IPS DF 4.7 (cell line): ENCODE data around the gene DLGAP1.

Experiments used
- DNase-seq: peaks from one replicate; pipeline ENCODE4 v3.0.0-alpha.2; 2013; ENCODE audit warnings: low spot score; ENCODE audit errors: extremely low read depth

Gene DLGAP1

DNA sequence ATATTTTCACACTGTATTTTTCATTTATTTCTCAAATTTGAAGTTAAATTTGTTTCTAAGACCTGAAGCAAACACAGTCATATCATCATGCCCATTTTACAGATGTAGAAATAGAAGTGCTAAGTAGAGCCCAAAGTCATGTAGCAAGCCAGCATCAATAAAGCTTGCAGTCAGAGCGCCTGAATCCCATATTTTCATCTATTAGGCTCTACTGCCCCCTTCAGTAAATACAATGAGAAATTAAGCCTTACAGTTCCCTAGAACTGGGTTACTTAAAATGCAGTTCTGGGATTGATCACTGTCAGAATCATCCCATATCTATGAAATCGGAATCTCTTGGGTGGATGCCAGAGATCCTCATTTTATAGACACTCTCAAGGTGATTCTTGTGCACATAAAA is 585.3 kb downstream of the DLGAP1 start:
- DNase-seq: peak; percentile 16

DNA sequence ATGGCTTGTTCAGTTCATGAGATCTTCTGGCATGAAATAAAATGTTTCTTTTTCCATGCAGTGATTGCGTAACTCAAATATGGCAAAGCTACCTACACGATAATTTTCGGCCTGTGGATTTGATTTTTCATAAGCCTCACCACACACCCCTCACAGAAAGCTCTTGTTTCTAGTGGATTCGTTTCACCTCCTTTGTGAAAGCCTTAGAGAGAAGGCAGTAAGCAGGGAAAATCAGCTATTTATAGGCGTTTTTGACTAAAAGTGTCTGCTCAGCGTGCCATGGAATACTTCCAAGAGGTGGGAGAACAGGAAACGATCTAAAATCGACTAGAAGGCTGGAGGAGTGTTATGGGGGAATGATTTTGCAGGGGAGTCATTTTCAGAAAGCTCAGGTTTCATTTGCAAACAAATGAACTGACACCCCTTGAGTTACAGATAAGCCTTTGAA is 587.2 kb downstream of the DLGAP1 start:
- DNase-seq: no peak

DNA sequence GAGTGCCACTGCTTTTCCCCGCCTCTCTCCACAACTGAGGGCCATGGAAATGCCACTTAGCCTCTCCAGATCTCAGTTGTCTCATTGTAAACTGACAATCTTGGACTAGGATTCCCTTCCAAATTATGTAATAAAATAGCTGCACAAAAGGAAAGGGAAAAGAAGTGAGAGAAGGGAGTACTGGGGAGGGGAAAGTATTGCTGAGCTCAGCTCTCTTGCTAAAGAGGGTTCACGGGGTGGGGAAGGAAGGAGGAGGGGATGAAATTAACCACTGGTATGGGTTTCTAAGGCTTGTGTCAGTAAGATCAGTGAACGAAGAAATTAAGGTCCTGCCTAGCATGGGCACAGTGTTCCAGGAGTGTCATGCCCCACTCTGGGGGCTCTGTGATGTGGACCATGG is 587.9 kb downstream of the DLGAP1 start:
- DNase-seq: no peak

DNA sequence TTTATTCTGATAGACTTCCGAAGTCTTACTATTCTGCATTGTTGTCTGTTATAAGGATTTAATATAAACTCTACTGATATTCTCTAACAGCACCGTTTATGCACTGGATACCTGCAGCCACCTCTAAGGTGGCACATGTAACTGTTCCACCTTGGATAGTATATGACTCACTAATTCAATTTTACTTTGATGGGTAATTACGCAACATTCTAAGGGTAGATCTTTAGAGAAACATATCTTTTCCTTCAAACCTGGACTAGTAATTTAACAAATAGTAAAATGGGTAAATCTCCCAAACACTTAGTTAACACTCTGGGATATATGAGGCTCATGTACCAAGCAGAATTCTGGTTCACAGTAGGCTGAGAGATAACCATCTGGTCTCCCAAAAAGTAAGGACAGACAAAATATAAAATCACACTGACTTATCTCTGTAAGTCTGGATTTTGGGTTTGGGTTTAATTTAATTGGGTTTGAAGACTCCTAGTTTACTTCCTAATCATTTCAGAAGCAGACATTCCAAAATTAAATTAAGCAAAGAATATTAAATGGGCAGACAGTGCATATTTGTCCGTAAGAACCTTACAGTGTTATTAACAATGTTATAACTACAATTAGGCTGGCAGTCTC is 590.3 kb downstream of the DLGAP1 start:
- DNase-seq: no peak

DNA sequence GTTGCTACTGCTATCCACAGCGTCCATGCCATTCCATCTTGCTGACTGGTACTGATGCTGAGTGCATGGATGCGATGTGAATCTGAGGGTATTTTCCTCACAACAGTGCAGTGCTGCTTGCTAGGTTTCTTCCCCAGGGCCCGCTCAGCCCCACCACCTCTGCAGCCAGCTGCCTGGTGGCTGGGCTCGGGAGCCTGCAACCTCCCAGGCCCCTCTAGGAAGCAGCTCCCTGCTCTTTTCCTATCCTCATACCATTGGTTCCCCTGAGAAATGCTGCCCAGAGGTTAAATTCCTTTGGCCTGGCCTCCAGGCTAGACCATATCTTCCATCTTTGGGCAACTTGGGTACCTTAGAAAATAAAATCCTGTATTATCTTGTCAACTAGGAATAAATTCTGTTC is 591.5 kb downstream of the DLGAP1 start:
- DNase-seq: no peak

DNA sequence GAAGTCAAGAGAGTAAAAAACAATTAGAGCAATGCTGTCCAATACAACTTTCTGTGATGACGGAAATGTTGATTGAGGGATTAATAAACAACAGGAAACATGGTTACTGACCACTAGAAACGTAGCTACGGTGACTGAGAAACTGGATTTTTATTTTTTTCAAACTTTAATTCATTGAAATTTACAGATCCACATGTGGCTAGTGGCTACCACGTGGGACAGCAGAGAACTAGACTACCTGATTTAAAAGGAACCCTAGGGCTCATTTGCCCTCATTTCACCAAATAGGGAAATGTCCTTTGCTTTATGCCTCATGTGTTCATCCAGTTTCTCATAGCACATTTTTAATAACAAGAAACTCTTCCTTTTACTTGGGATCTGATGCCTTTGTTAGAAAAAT is 592.1 kb downstream of the DLGAP1 start:
- no peak for DNase-seq

DNA sequence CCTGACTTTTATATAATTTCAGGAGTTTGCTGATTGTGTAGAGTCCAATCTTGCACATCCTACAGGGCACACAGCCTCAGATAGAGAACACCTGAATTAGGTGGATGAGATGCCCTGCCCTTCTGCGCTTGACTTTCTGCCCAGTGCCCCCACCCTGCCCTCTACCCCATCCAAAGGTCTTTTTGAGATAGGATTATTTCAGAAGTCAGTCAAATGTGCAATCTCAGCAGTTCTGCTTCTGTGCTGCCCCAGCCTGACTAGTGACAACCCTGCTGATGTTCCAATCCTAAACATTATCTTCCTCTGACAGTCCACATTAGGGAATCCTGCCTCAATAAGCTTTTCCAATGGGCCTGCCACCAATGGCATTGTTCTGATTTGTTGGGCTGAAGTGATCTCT is 593.6 kb downstream of the DLGAP1 start:
- no peak for DNase-seq

DNA sequence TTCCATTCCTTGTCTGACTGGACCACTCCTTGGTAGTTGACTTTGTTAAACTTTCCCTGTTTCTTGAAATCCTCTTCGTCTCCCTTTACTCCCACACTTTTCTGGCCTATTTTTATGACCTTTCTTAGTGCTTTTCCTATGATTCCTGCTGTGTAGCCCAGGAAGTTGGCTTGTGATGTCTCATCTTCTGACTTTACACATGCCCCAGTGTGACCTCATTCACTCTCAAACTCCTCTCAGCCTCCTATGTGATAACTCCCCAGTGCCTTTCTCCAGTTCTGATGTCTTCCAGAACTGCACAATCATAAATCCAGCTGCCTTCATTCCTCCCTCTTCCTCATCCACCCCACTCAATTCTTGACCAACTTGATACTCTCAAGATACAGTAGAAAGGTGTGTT is 597.6 kb downstream of the DLGAP1 start:
- DNase-seq: no peak

DNA sequence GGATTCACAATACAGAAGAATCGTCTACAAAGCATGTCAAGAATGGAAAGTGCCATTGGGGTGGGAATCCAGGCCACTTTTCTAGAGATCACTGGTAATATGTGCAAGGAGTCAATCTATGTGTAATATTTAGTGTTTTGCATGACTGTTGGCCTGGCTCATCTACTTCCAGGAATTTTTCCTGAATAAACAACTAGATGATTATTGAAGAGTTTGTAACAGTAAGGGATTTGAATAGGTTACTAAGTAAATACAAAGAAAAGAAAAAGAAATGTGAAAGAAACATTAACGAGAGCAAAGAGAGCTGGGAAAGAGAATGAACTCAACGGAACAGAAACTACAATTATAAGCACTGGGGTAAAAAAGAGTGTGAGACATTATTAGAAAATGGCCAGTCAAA is 599.1 kb downstream of the DLGAP1 start:
- DNase-seq: no peak

DNA sequence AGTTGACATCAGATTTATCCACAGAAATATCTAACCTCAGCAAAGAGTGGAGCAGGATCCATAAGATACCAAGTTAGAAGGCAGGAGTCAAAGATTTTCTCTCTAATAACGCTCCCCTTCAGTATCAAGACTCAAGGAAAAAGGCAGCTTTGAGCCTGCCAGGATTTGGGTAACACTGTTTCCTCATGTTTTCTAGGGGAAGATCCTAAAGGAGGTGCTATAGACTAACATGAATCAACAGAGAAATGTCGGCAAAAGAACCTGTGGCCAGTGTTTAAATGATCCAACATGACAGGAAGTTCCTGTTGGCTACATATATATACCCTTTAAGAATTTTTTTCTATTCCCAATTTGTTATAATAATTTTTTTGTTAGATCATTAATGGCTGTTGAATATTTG is 602.8 kb downstream of the DLGAP1 start:
- no peak for DNase-seq

DNA sequence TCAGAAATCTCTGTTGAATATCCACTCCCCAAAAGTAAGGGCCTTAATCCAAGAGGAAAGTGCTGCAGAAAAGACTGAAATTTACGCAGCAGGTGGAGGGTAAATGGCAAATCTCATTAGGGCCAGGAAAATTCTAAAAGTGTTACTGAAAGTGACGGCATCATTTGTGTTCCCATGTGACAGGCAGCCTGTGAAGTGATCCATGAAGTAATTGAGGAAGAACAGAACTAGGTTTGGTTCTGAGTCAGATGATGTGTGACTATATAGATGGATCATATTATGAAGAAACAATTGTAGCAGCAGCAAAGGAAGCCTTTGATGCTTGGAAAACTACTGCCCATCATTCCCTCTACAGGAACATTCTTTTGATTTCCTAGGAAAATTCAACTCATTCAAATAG is 603.9 kb downstream of the DLGAP1 start:
- DNase-seq: no peak

DNA sequence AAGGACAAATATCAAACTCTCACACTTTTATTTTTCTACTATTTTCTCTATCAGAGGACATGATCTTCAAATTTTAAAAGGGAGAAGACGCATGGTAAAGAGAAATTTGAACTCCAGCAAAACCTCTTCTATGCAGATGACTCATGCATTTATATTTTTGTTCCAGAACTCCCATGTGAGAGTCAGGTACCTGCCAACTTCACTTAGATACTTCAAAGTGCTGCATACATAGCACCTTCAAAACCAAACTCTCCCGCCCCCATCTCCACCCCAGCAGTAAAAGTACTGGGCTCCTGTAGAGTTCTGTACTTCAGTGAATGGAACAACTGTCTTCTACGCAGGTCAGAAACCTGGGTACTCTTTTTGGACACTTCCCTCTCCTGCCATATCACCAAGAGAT is 606.8 kb downstream of the DLGAP1 start:
- DNase-seq: no peak

DNA sequence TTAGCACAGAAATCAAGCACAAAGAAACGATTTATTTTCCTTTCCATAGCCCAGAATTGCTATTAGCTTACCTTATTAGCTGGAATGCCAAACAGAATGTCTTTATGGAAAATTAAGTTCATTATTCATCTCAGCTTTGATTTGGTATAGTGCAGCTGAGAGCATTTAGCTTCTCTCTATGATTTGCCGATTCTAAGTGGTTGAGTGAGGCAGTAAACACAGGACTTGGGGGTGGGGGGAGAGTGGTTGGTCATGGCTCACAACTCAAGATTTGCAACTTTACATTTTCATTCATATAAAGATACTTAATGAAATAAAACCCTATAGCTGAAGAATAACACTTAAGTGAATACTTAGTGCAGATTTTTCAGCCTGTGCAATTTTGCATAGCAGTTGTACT is 609.9 kb downstream of the DLGAP1 start:
- no peak for DNase-seq

DNA sequence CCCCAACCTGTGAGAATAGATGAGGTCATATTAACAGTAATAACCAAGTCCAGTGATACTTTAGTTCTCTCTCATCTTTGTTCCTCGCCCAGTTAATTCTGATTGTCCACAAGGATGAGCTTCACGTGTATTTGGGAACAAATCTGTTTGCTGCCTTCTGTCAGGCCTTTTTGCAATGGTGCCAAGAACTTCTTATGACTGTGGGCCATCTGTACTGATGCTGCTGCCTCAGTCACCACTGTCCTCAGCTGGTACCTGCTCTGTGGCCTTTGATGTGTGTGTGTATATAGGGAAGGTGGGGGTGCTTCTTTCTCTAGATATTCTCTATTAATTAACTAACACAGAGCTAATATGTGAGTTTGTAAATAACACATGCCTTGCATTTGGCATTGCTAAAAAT is 612.3 kb downstream of the DLGAP1 start:
- DNase-seq: no peak

DNA sequence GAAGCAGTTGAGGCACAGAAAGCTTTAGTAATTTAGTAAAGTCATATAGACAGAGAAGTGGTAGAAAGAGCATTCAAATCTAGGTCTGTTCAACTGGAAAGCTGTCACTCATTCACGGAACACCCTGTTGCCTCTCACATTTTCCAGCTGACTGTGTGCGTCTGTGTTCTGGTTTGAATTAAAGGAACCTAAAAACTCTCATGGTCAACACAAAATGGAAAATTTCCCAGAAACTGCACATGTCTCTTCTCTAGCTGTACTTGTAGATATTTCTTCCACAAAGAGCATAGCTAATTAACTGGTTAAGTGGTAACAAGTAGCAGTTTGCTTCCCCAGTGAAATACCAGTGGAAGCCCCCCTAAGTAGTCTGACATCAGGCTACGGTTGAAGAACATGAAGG is 614.3 kb downstream of the DLGAP1 start:
- DNase-seq: no peak

DNA sequence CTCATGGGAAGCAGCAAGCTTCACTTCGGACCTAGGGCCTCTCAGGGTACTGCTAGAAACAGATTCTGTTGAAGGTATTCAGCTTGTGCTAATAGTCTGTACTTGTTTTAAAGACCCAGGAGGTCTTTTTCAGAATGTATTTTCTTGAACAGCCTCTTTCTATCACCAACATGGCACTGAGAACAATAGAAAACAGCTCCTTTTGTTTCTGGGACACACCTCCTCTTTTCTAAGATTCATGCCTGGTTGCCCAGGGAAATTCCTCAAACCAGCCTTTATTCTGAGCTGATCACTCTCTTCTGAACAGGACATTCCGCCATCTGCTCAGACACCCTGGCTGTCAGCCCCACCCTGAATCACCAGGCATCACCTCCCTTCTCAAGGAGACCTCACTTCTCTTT is 615.5 kb downstream of the DLGAP1 start:
- DNase-seq: no peak

DNA sequence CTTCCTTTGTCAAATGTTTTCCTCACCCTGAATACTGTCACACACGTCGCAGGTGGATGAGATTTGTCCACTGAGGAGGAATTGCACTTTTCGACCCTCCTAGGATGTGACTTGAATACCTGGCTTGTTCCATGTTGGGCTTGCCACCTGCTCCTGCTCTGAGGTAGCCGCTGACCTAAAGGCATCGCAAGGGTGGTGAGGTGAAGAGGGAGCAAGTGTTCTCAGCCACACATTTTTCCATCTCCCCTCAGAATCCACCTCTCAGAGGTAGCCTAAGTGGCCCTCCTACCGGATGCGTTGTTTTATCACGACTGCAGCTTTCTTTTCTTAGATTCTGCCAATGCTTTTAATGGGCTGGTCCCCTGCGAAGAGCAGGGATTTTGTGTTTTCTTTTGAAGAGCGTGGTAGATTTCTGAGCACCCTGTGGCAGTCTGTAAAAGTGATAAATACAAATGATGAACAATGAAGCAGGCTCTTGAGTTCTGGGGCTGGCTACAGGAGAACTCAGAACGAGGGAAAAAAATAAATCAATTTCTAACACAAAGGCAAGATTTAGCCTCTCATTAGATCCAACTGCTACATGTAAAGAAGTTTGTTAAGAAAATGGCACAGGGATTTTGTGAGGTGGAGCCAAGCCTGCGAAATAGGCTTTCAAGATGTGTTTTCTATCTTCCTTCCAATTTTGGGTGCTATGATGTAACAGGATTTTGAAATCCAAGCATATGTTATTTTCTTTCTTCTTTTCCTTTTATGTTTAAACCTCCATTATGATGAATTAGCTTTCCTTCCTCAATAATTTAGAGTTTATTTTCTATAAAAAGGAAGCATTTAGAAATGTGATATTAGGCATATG is 618.4 kb downstream of the DLGAP1 start:
- DNase-seq: no peak

DNA sequence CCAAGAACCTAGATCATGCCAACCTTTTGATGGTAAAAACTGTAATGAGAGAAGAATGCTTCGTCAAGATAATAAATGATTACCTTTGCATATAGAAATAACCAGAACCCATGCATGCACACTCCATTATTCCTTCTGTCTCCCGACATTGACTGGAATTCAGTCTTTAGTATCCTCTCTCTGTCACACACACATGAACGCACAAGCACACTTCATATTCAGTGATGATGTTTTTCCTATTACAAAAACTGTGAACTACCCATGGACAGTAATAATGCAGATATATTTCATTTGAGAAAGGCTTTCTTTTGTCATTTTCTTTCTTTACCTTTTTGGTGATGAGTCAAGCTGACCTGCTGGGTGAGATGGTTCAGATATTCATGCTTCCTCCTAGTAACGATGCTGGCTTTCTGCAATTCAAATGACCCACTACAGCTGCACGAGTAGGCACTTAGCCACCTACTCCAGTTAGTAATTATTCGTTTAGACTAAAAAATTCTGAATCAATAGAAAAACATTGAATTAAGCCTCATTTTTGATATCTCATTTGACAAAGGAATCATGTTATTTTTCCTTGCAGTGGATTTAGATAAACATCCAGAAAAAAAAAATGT is 623.0 kb downstream of the DLGAP1 start:
- no peak for DNase-seq

DNA sequence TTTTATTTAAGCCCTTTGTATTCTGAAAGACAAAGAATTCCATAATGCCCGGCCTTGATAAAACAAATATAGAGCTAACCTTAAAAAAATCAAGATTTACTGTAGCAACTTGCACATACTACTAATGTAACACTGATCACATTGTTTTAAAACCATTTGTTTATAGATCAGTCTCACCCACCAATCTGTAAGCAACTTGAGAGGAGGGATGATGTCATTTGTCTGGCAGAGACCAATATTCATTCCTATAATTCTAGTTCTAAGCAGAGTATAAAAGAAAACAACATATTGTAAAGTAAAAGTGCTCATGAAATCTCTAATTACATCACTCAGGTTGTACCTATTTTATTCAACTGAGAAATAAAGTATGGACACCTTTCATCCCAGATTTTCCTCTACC is 624.5 kb downstream of the DLGAP1 start:
- no peak for DNase-seq

DNA sequence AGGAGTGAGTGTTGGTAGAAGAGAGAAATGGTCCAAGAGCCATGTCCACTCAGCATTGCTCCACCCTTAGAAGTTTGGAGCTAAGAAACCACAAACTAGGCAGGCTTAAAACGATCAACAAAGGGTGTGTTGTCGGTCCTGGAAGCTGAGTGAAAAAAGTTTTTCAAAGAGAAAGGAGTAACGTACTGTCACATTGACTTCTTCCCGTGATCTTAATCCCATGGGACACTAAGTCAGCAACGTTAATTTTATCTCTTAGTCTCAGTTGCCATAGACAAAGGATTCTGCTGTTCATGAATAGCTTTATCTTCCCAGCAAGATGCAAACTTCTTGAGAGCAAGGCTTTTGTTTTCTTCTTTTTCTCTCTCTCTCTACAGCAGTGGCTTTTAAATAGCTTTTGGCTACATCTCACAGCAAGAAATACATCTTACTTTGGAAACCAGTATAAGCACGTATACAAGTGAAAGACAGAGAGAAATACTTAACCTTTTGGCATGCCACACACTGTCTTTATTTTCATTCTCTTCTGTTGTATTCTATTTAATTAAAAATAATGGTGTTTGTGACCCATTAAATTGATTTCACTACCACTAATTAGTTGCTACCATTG is 627.8 kb downstream of the DLGAP1 start:
- DNase-seq: no peak

DNA sequence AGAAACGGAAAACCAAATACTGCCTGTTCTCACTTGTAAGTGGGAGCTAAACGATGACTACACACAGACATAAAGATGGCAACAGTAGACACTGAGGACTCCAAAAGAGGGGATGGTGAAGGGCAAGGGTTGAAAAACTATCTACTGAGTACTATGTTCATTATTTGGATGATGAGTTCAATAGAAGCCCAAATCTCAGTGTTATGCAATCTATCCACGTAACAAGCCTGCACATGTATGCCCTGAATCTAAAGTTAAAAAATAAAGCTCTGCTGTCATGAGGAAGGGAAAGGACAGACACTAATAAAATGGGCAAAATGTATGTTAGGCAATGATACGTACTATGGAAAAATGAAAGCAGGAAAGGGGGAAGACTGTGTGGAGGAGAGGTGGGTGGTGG is 629.1 kb downstream of the DLGAP1 start:
- DNase-seq: no peak

DNA sequence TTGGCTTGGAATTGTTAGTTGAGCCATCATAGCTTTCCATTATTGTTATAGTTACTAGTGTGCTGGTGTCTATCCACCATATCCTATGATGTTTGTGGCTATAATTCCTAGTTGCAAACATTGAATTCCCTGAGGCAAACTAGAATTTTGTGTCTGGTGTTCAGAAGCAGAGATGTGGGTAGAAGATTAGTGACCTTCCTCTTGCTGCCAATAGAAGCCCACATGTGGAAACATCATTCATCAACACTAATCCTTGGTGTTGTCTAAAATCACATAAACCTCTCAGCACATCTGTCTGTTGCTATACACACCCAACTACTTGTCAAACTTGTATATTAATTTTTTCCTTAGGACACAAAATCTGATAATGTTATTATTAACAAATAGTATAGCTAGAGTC is 631.0 kb downstream of the DLGAP1 start:
- DNase-seq: no peak
